MV-4-11 (cell line): Measurements from ENCODE around the gene CITED4.

Source experiments
- DNase-seq: peaks from one replicate; lab custom pipeline; 2025; lab: John Stamatoyannopoulos, UW

The CITED4 gene

DNA sequence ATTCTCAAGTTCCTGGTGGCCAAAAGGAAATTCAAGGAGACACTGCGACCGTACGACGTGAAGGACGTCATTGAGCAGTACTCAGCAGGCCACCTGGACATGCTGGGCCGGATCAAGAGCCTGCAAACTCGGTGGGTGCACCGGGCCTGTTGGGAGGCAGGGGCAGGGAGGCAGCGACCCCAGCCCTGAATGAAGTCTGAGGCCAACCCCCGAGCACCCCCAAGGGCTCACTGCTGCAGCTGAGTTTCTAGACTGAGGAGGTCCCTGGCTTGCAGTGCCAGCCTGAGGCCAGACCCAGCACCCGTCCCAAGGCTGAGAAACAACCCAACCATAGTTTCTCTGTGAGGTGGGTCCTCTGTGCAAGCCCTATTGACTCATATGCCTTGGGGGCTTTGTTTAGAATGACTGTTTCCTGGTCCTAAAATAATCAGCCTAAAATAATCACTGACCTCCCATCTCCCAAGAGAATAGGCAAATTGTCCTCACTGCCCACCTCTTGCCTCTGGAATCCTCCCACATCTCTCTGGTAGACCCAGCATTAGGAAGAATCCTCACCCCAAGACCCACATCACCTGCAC is 27.1 kb downstream of the CITED4 start:
- no peak for DNase-seq

DNA sequence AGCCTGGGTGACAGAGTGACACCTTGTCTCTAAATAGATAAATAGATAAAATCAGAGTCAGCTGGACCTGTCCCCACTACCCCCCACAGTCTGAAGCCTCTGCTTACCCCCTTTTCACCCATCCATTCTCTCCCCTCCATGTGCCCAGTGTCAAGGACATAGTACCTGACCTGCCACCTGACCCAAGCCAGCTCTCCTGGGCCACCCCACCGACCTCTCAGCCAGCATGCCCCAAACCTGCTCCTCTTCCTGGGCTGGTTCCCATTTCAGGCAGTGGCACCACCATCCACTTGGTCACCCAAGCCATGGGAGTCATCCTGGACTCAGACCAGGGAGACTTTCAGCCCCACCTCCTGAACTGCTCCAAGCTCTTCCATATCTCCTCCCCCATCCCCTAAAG is 28.2 kb downstream of the CITED4 start:
- DNase-seq: no peak

DNA sequence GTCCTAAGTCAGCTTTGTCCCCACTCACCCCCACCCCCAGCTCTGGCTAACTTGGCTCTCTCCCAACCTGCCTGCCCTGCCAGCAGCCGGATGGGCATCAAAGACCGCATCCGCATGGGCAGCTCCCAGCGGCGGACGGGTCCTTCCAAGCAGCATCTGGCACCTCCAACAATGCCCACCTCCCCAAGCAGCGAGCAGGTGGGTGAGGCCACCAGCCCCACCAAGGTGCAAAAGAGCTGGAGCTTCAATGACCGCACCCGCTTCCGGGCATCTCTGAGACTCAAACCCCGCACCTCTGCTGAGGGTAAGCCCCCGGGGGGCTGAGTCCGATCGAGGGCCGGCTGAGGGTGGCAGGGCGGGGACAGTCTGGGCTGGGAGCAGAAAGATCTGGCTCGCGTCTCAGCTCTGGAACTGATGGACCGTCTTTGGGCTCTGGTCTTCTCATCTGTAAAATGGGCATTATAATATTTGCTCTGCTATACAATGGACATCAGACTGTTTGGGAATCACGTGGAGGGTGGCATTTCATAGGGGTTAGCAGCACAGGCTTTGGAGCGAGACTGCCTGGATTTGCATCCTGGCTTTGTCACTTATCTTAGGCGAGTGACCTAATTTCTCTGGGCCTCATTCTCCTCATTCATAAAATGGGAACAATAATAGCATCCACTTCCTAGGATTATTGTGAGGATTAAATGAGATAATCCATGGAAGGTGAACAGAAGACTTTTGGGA is 31.0 kb downstream of the CITED4 start:
- DNase-seq: no peak

DNA sequence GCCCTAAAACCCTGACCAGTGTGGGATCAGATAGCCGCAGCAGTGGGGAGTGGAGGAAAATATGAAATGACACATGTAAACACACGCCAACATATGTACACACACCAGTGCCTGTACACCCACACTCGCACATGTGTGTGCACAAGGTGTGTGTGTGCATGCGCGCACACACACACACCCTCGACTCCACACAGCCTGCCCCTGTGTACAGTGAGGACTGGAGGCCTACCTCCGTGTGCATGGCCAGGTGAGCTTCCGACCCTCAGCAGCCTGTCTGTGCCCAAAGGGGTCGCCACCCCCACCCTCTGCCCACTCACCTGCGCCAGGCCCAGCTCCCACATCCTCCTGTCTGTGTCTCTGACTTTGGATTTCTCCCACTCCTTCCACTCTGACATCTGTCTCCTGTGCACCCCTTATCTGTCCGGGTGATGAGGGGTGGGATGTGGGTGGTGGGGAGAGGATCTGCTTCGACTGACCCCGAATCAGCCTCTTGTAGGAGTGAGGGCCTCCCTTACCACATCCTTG is 31.7 kb downstream of the CITED4 start:
- DNase-seq: no peak

DNA sequence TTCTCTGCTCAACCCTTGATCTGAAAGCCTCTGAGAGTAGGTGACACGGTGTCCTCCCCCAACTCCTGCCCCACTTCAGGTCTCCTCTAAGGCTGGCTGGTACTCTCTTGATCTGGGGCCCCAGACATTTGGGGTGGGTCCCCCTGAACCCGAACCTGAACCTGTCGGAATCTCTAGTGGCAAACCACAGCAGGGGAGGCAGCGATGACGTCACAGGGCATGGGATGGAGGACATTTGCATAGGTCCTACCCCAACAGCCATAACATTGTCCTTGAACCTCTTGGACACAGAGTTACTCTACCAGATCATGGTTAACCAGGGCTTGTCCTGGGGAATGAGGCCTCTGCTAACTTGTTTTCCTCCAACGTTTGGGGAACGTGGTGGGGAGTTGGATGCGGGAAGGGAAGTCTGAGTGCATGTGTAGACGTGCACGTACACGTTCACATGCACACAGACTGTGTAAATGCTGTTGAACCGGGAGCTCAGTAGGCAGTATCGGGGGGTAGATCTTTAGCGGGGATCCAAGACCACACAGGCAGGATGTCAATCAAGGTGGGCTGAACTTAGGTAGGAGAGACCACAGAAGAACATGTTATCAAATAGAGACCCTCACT is 32.4 kb downstream of the CITED4 start:
- no peak for DNase-seq

DNA sequence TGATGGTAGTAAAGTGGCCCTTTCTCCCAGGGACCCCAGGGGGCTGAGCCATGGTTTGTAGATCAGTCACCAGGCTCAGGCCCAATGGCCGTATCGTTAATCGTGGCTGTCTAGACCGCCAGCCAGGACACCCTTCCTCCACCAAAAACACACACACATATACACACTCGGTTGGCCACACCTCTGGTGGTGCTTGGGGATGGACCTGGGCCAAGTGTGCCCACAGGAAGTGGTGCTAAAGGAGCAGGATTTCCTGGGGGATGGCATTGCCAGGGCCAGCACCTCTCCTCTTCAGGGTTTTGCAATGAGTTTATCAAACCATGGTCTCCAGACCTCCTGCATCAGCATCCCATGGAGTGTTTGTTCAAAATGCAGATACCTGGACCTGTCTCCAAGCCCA is 36.2 kb downstream of the CITED4 start:
- no peak for DNase-seq

DNA sequence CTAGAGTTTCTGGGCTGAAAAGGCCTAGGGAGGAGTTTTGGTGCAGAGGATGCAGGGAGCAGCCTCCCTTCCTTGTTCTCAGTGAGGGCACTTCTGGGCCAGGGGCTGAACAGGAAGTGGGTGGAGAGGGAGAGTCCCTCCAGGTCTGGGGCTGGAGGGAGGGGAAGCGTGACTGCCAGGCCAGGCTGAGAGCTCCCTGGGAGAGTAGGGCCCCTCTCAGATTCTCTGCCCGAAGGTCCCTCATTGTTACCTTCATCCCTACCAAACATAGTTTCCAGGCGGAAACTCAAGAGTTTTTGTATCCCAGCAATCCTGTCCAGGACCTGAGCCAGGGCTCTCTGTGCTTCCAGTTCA is 36.8 kb downstream of the CITED4 start:
- DNase-seq: peak; percentile 21

DNA sequence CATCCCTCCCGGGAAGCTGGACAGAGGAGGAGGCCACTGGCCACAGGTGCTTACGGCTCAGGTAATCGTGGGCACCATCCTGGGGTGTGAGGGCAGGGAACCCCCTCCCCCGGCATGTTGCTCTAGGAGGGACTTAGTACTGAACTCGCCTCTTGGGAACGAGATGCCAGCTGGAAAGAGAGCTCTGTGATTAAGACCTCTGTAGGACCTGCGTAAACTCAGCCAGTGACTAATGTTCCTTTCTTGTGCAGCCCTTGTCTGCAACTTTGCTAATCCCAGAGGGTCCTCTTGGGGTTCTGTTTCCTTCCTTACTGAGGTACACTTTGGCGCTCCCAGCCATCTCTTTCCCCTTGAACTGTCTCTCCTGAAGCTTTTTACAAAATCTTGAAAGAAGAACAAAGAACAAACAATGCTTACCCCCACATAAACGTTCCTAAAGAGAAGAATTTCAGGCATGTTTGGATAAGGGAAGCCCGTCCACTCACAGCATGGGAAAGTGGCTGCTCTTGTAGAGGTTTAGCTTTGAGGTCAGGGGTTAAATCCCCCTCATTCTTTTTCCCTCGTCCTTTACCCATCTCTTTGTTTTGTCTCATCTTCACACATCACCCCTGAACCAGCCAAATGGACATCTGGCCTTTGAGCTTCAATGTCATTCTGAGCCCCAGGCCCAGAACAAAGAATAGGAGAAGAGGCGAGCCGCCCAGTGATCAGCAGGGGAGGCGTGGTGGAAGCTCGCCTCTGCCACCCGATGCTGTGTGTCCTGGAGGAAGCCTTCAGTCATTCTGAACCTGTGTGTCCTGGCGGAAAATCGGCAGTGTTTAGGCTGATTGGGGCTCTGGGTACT is 37.4 kb downstream of the CITED4 start:
- DNase-seq: no peak

DNA sequence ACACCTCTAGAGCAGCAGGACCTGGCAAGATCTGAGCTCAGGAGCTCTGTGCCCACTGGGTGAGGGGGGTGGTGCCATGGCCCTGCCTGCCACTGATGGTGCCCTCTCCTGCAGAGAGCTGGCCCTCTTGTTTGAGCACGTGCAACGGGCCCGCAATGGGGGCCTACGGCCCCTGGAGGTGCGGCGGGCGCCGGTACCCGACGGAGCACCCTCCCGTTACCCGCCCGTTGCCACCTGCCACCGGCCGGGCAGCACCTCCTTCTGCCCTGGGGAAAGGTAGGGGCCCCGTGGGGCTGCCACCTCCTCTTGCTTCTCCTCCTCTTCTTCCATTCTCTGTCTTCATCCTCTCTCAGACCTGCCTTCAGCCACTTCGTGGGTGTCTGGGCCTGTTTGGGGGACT is 38.2 kb downstream of the CITED4 start:
- DNase-seq: no peak

DNA sequence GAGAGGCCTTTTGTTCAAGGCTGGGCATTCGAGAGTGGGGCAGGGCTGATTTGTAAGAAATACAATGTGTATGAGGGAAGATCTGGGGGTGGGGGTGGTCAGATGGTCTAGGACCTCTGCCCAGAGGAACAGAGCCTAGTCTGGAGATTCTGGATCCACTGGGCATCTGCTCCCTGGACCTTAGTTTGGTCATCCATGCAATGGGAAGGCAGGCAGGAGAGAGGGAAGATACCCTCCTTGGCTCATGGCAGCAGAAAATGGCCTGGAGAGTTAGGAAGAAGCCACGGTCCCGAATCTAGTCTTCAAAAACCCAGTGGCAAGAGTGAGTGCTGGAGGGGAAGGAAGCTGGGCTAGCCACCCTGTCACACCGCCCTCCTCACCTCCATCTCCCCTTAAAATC is 38.8 kb downstream of the CITED4 start:
- DNase-seq: no peak

DNA sequence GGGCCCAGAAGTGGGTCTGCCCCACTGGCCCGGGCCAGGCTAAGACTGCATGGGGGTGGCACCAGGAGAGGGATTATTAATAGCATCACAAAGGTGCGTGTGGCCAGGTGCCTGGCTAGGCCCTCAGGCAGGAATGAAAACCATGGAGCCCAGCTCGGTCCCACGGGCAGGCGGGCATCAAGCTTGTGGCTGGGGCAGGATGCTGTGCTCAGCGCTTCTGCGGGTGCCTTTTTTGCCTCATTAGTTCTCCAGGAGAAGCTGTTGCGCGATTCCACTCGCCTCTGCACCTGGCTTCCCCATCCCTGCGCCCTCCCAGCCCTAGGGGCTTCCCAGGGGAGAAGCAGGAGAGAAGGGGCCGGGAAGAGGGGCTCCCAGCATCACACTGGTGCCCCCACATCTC is 39.3 kb downstream of the CITED4 start:
- no peak for DNase-seq

DNA sequence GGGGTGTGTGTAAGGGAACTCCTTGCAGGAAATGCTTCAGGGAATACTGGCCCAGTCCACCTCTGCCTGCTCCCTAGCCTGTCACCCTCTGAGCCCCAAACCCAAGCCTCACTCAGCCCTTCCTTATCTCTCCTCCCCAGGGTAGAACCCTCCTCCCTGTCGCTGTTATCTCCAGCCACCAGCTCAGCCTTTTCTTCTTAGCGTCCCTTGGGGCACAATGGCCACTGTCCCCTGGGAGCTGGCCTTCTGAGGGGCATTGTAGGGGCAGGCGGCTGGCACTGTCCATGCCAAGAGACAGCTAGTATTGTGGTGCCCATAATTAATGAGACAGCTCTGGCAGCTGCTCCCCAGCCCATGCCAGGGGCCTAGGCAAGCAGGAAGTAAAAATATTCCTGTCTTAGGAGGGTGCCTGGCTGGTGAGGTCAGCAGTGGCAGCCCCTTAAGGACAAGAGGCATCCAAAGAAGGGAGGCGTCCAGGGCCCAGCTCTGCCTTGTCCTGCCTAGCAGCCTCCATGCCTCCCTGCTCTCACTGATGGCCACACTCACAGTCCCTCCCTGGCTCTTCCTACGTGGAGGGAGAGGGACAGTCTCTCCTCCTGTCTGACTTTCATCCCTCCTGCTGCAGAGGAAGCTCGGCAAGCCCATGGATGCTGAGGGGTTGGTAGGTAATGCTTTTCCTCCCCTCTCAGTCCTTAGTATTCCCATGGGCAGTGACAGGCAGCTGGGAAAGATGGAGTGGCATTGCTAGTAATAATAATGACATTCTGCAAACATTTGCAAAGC is 41.1 kb downstream of the CITED4 start:
- no peak for DNase-seq

DNA sequence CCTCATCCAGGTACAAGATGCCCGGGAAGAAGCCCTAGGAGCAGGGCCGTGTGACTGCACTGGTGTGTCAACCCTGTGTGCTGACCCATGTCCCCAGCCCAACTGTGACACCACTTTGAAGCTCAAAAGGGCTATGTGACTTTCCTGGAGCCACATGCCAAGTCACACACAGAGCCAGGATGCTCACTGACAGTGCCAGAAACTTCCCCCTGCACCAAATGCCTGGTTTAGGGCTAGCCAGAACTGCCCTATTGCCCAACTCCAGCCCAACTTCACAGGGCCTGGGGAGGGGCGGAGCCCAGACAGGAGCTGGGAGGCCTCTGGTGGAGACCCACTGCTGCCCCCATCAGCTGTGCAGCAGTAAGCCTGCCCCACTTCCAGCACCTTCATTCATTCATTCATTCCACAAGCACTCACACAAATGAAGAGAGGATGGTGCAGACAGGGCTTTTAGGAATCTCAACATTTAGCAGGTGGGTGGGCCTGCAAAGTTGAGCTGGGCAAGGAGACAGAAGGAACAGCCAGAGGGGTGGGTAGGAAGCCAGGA is 41.8 kb downstream of the CITED4 start:
- peak; percentile 60 for DNase-seq

DNA sequence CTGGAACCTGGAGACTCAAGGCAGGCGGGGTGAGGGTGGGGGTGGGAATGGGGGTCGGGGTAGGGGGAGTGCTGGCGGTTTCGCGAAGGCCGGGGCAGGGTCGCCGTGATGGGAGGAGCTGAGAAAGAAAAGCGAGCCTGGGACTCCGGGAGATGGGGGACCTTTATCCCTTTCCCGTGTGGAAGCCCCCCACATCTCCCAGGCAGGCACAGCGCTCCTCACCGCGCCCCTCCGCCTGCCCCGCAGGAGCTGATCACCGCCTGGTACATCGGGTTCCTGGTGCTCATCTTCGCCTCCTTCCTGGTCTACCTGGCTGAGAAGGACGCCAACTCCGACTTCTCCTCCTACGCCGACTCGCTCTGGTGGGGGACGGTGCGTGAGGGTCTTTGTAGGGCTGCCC is 43.1 kb downstream of the CITED4 start:
- no peak for DNase-seq

DNA sequence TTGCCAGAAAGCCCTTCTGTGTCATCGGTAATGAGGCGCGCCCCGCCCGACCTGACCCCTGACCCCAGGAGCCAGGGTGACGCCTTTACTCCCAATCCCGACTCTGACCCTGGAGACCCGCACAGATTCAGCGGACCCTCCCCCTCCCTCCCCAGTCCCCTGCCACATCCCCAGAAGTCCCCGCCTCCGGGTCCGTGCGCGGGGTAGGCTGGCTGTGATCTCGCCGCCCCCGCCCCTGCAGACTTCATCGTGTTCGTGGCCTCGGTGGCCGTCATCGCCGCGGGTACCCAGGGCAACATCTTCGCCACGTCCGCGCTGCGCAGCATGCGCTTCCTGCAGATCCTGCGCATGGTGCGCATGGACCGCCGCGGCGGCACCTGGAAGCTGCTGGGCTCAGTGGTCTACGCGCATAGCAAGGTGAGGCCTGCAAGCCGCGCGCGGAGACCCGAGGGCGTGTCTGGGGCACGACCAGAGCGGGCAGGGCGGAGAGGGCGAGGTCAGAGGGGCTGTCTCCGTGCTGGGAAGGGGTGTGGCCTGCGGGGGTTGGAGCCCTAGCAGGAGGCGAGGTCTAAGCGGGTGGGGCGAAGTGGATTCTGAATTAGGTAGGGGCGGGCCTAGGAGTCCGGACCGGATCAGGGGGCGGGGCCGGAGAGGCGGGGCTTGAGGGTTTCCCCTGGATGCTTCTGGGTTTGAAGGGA is 43.8 kb downstream of the CITED4 start:
- peak; percentile 48 for DNase-seq

DNA sequence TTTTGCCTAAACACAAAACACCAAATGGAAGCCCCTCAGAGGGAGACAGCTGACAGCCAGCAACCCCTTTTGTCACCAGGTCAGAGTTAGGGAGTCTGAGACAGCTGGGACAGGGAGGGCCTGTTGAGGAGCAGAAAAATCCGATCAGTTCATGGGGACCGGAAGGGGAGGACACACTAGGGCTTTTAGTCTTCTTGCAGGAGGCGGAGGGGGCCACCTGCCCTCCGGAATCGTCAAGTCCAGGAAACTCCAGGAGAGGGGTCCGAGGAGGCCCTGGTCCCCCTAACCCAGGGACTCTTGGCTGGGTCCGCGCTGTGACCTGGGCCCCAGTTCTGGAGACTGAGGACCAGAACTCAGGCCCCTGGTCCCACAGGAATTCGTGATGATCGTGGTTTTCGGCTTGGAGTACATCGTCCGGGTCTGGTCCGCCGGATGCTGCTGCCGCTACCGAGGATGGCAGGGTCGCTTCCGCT is 44.3 kb downstream of the CITED4 start:
- DNase-seq: no peak

DNA sequence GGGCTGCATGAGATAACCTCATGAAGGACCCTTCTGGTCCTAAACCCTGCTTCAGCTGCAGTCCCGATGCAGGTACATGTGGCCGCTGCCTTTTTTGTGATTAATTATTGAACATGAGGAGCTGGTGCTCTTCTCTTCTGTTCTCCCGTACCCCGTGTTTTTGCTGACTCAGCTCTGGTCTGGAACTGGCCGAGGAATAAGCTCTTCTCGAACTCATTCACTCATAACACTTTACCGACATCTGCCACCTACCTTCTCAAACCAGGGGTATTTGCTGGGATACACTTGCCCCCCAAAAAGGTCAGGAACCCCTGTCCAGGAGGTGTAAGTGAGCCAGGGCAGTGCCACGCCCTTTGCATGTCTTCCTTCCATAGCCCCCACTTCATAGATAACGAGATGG is 46.7 kb downstream of the CITED4 start:
- no peak for DNase-seq
